SK-N-SH (cell line): ENCODE results near the gene MCC. TPM values are rescaled to one million over a fixed set of nuclear protein-coding genes. Genes with fewer than 3 reads are reported as not detected.

Experiments
- CTCF ChIA-PET: fragments of 300-600, 350-600 bp; formaldehyde crosslinking; extraction: SDS; loops from one replicate; lab custom pipeline; 2021; lab: Yijun Ruan, JAX
- POLR2A ChIA-PET: fragments of 350-600 bp; sonication (Branson Sonifier 250); formaldehyde crosslinking; extraction: SDS; loops from one replicate; lab custom pipeline; 2020; ENCODE audit warnings: antibody characterized with exemption, inconsistent platforms; lab: Yijun Ruan, JAX
- DNase-seq: peaks from one replicate; pipeline ENCODE4 v3.0.0; 2012
- H2AFZ ChIP-seq: fragments of 200-600 bp; sonication (generic); 2 replicates; pipeline ENCODE4 v1.8.1; 2016; ENCODE audit warnings: antibody characterized with exemption, mild to moderate bottlenecking, low read depth
- H3F3A ChIP-seq: fragments of 200-600 bp; sonication (generic); replicated peaks from 2 replicates; pipeline ENCODE3; 2016; ENCODE audit warnings: antibody characterized with exemption, mild to moderate bottlenecking; ENCODE audit not compliant: insufficient read depth
- H3K27ac ChIP-seq, 2 experiments: fragments of 200-500 bp in 1 of 2; fragments of 200-600 bp in 1 of 2; sonication (Bioruptor generic) in 1 of 2; sonication (generic), shearing (Covaris generic) in 1 of 2; 2 replicates each; pipeline versions ENCODE4 v1.5.1 to v1.6.1; 2014 to 2016; ENCODE audit warnings: low read depth in 2 of 2, inconsistent platforms in 1 of 2, low read length in 1 of 2, mild to moderate bottlenecking in 1 of 2, mixed read lengths in 1 of 2
- H3K27me3 ChIP-seq: fragments of 200-600 bp; sonication (generic), shearing (Covaris generic); 2 replicates; pipeline ENCODE4 v1.6.1; 2016; ENCODE audit warnings: mixed run types; ENCODE audit not compliant: insufficient read depth
- H3K36me3 ChIP-seq, 2 experiments: fragments of 200-500 bp in 1 of 2; fragments of 200-600 bp in 1 of 2; sonication (Bioruptor generic) in 1 of 2; sonication (generic) in 1 of 2; replicated peaks in 1 of 2; 2 replicates each; pipeline versions ENCODE3 to v1.5.1; 2014 to 2016; ENCODE audit warnings: low read length in 1 of 2, mild to moderate bottlenecking in 1 of 2; ENCODE audit not compliant: insufficient read depth in 2 of 2, control insufficient read depth in 1 of 2
- H3K4me1 ChIP-seq, 2 experiments: fragments of 200-500 bp in 1 of 2; fragments of 200-600 bp in 1 of 2; sonication (Bioruptor generic) in 1 of 2; sonication (generic), shearing (Covaris generic) in 1 of 2; 2 replicates each; pipeline versions ENCODE4 v1.5.1 to v1.6.1; 2014 to 2016; ENCODE audit warnings: low read depth in 1 of 2, low read length in 1 of 2, mixed run types in 1 of 2; ENCODE audit not compliant: insufficient read depth in 2 of 2, control insufficient read depth in 1 of 2
- H3K4me2 ChIP-seq: fragments of 200-600 bp; sonication (generic), shearing (Covaris generic); 2 replicates; pipeline ENCODE4 v1.6.1; 2017; ENCODE audit warnings: mixed run types
- H3K4me3 ChIP-seq, 2 experiments: fragments of 200-500 bp in 1 of 2; fragments of 200-600 bp in 1 of 2; sonication (Bioruptor generic) in 1 of 2; sonication (generic), shearing (Covaris generic) in 1 of 2; 2 replicates each; pipeline versions ENCODE4 v1.5.1 to v1.8.1; 2014 to 2016; ENCODE audit warnings: low read depth in 2 of 2, inconsistent platforms in 1 of 2, low read length in 1 of 2, mild to moderate bottlenecking in 1 of 2, mixed read lengths in 1 of 2, moderate library complexity in 1 of 2
- H3K79me2 ChIP-seq: fragments of 200-600 bp; sonication (generic); 2 replicates; pipeline ENCODE4 v1.8.1; 2017; ENCODE audit warnings: mild to moderate bottlenecking; ENCODE audit not compliant: insufficient read depth
- H3K9ac ChIP-seq: fragments of 200-600 bp; sonication (generic); 2 replicates; pipeline ENCODE4 v1.6.1; 2017; ENCODE audit warnings: mixed run types
- H3K9me2 ChIP-seq: fragments of 200-600 bp; sonication (generic); 2 replicates; pipeline ENCODE4 v1.6.1; 2017; ENCODE audit warnings: mixed run types
- H3K9me3 ChIP-seq: fragments of 200-600 bp; sonication (generic); 2 replicates; pipeline ENCODE4 v1.6.1; 2017; ENCODE audit warnings: mixed run types, mild to moderate bottlenecking, moderate library complexity
- H4K20me1 ChIP-seq: fragments of 200-600 bp; sonication (generic); 2 replicates; pipeline ENCODE4 v1.6.1; 2017; ENCODE audit warnings: mild to moderate bottlenecking, mixed run types; ENCODE audit not compliant: insufficient read depth
- CHD2 ChIP-seq: fragments of 150-350 bp; IDR thresholded peaks from 2 replicates; pipeline ENCODE4 v1.6.1; 2018; ENCODE audit warnings: low read length; ENCODE audit not compliant: partially characterized antibody
- CTCF ChIP-seq: fragments of 200-600 bp; sonication (generic); IDR thresholded peaks from 2 replicates; pipeline ENCODE4 v1.6.1; 2017; ENCODE audit warnings: antibody characterized with exemption, mild to moderate bottlenecking, moderate library complexity
- ELF1 ChIP-seq: IDR thresholded peaks from 2 replicates; pipeline ENCODE4 v1.4.0; 2012
- EP300 ChIP-seq, 2 experiments: IDR thresholded peaks; 2 replicates each; pipeline versions ENCODE4 v1.4.0 to v1.6.1; 2012; ENCODE audit warnings: borderline replicate concordance in 1 of 2, low read depth in 1 of 2, low read length in 1 of 2
- FOXJ3 ChIP-seq: sonication (generic); formaldehyde crosslinking; IDR thresholded peaks from 2 replicates; pipeline ENCODE4 v1.5.1; 2020; ENCODE audit warnings: mild to moderate bottlenecking, missing genetic modification reagents
- GABPA ChIP-seq: IDR thresholded peaks from 2 replicates; pipeline ENCODE4 v1.4.0; 2012; ENCODE audit warnings: low read depth, mild to moderate bottlenecking
- GATA2 ChIP-seq: sonication (generic); formaldehyde crosslinking; IDR thresholded peaks from 2 replicates; pipeline ENCODE4 v1.5.0; 2020; ENCODE audit warnings: mild to moderate bottlenecking, missing genetic modification reagents
- JUND ChIP-seq: IDR thresholded peaks from 2 replicates; pipeline ENCODE4 v1.4.0; 2012
- NRF1 ChIP-seq: IDR thresholded peaks from 2 replicates; pipeline ENCODE4 v1.6.1; 2012; ENCODE audit warnings: low read depth, mild to moderate bottlenecking, low read length
- POLR2AphosphoS5 ChIP-seq: IDR thresholded peaks from 2 replicates; pipeline ENCODE4 v1.6.1; 2012; ENCODE audit warnings: low read depth, low read length
- RAD21 ChIP-seq: IDR thresholded peaks from 2 replicates; pipeline ENCODE4 v1.6.1; 2012; ENCODE audit warnings: mild to moderate bottlenecking, low read length
- TCF12 ChIP-seq: IDR thresholded peaks from 2 replicates; pipeline ENCODE4 v1.4.0; 2012
- USF1 ChIP-seq: IDR thresholded peaks from 2 replicates; pipeline ENCODE4 v1.4.0; 2012; ENCODE audit warnings: low read depth, borderline replicate concordance
- WGBS: methylation state at CpG from one replicate; pipeline ENCODE4 v1.1.6; 2017; ENCODE audit warnings: low lambda C conversion rate; 5-methylcytosine and 5-hydroxymethylcytosine counted together
- polyA plus RNA-seq, 3 experiments: library from polyadenylated mRNA; depleted of rRNA; stranded (reverse); fragments of >200 nt; gene quantifications; 2 replicates each; pipeline ENCODE4 v1.2.3, GENCODE V29; 2012

MCC gene
- polyA plus RNA-seq, 1 of the 3 experiments (the other 2 are of a cell fraction): 3.6 TPM

GRCh38 chr5:113172231-113172826, 315.9 kb downstream of the MCC start:
- Histone ChIP-seq H3K79me2 (no peaks in the 10 kb centered on the region), H3K4me2 (no peak overlapping the region), H3K27me3 (no peaks in the 10 kb centered on the region), H4K20me1 (no peaks in the 10 kb centered on the region), H3K4me3 (no peak overlapping the region), H3K36me3 (no peaks in the 10 kb centered on the region), H3K27ac (peak overlapping the region in 1 of 2 experiments; percentile 50; a peak in 1 of 4 replicates), H3K9ac (no peak overlapping the region), H3K9me2 (no peaks in the 10 kb centered on the region), H3K4me1 (peaks cover 0 to 12% of the 10 kb centered on the region in 2 experiments; a peak in 2 of 4 replicates), H2AFZ (no peak overlapping the region), H3F3A (no peaks in the 10 kb centered on the region), H3K9me3 (no peaks in the 10 kb centered on the region)
- WGBS: 32% methylated on average over 5 of the region's 5 CpGs
- no peak for DNase-seq
- POLR2A ChIA-PET: no interaction called here
- CTCF ChIA-PET: interaction anchor here (0.8 to 2.1 kb wide), 7 partner anchors 11 to 176 kb away, joined by 3 to 6 read pairs (median 3); no protein-coding TSS in a partner anchor
- no peak for TF ChIP-seq NRF1
- TF ChIP-seq CTCF: no peak

GRCh38 chr5:113171520-113171919, 316.7 kb downstream of the MCC start:
- CTCF ChIA-PET: interaction anchor here (0.6 to 2.1 kb wide), 6 partner anchors 12 to 175 kb away, joined by 3 to 6 read pairs (median 3); no protein-coding TSS in a partner anchor

GRCh38 chr5:113170707-113171106, 317.5 kb downstream of the MCC start:
- DNase-seq: no peak
- H3K27ac ChIP-seq: no peak overlapping the region
- no peaks in the 10 kb centered on the region for H3K9me2 ChIP-seq
- 54% methylated on average over 4 of the region's 4 CpGs for WGBS
- CTCF ChIA-PET: interaction anchor here (1.0 to 1.3 kb wide), 3 partner anchors 13 to 51 kb away, joined by 3 to 4 read pairs (median 3); no protein-coding TSS in a partner anchor
- H3F3A ChIP-seq: peaks cover 4% of the 10 kb centered on the region
- TF ChIP-seq TCF12 (no peak), USF1 (no peak), POLR2AphosphoS5 (no peak), JUND (no peak), RAD21 (no peak), ELF1 (no peak), GATA2 (CRISPR knock-in tag) (no peak), EP300 (IDR thresholded peaks at IDR 0.05; ENCODE audit: borderline replicate concordance in 1 of 2, low read depth in 1 of 2, low read length in 1 of 2) (no peak)
- TF ChIP-seq, all 33 proteins: peak for 0
- no peak overlapping the region for H3K4me2 ChIP-seq
- H3K27me3 ChIP-seq: no peaks in the 10 kb centered on the region
- no peaks in the 10 kb centered on the region for H3K36me3 ChIP-seq
- no peak overlapping the region for H3K4me3 ChIP-seq
- H3K9ac ChIP-seq: no peak overlapping the region
- peaks cover 0 to 10% of the 10 kb centered on the region in 2 experiments; a peak in 2 of 4 replicates for H3K4me1 ChIP-seq
- H3K9me3 ChIP-seq: no peaks in the 10 kb centered on the region
- POLR2A ChIA-PET: no interaction called here
- H3K79me2 ChIP-seq: no peaks in the 10 kb centered on the region
- H2AFZ ChIP-seq: no peak overlapping the region
- H4K20me1 ChIP-seq: no peaks in the 10 kb centered on the region

More at GRCh38 chr5:113171520-113171919, 316.7 kb downstream of the MCC start:
- no peak overlapping the region for H3K27ac ChIP-seq
- H3K79me2 ChIP-seq: no peaks in the 10 kb centered on the region
- POLR2A ChIA-PET: no interaction called here
- H3K4me2 ChIP-seq: no peak overlapping the region
- no peaks in the 10 kb centered on the region for H3K27me3 ChIP-seq
- H3F3A ChIP-seq: peaks cover under 1% of the 10 kb centered on the region
- no peak overlapping the region for H3K9ac ChIP-seq
- TF ChIP-seq CHD2: no peak
- TF ChIP-seq FOXJ3 (CRISPR knock-in tag): no peak
- no peak for TF ChIP-seq GABPA
- H2AFZ ChIP-seq: no peak overlapping the region
- no peaks in the 10 kb centered on the region for H3K9me2 ChIP-seq
- H4K20me1 ChIP-seq: no peaks in the 10 kb centered on the region
- H3K9me3 ChIP-seq: no peaks in the 10 kb centered on the region
- H3K4me3 ChIP-seq: no peak overlapping the region
- DNase-seq: no peak
- peaks cover 0 to 13% of the 10 kb centered on the region in 2 experiments; a peak in 2 of 4 replicates for H3K4me1 ChIP-seq
- WGBS: 58% methylated on average over 5 of the region's 5 CpGs
- H3K36me3 ChIP-seq: no peaks in the 10 kb centered on the region
